Upper lobe of left lung (tissue), 6 donors: ENCODE measurements around the gene TP53I11. TPM values are rescaled to one million over a fixed set of nuclear protein-coding genes. Genes with fewer than 3 reads are reported as not detected.
A peak's percentile ranks its signal among the peaks of the same experiment; 100 is the strongest.

Experiments
- ATAC-seq, 2 donors: fragments of 200-7000 bp; cut with Tn5 transposase; one replicate each; pipeline ENCODE4 v1.9.1; 2022; ENCODE audit warnings: mild to moderate bottlenecking in 2 of 2, moderate library complexity in 2 of 2; ENCODE audit not compliant: low FRiP score in 2 of 2
- DNase-seq, 2 donors: peaks; one replicate each; pipeline ENCODE4 v3.0.0-alpha.2; 2019 to 2020
- H3K27ac ChIP-seq, 4 donors: fragments of 200-600 bp; sonication (generic); one replicate each; pipeline ENCODE4 v1.5.1; 2016 to 2019
- H3K27me3 ChIP-seq, 4 donors: fragments of 200-600 bp; sonication (generic); one replicate each; pipeline ENCODE4 v1.5.1; 2017 to 2019
- H3K36me3 ChIP-seq, 4 donors: fragments of 200-600 bp; sonication (generic); one replicate each; pipeline ENCODE4 v1.5.1; 2016 to 2019
- H3K4me1 ChIP-seq, 4 donors: fragments of 200-600 bp; sonication (generic); one replicate each; pipeline ENCODE4 v1.5.1; 2018 to 2019
- H3K4me3 ChIP-seq, 4 donors: fragments of 200-600 bp; sonication (generic); one replicate each; pipeline ENCODE4 v1.5.1; 2017 to 2019; ENCODE audit warnings: mild to moderate bottlenecking in 2 of 4, moderate library complexity in 1 of 4
- H3K9me3 ChIP-seq, 4 donors: fragments of 200-600 bp; sonication (generic); one replicate each; pipeline ENCODE4 v1.5.1; 2018 to 2019
- EP300 ChIP-seq, 4 donors: sonication (generic); formaldehyde crosslinking; IDR thresholded peaks; one replicate each; pipeline ENCODE4 v1.5.1; 2017; ENCODE audit warnings: antibody characterized with exemption in 4 of 4, control low read depth in 2 of 4
- POLR2A ChIP-seq, 4 donors: fragments of 450-650 bp; IDR thresholded peaks; one replicate each; pipeline ENCODE4 v1.5.1; 2016 to 2017; ENCODE audit warnings: antibody characterized with exemption in 4 of 4, mild to moderate bottlenecking in 2 of 4
- POLR2AphosphoS5 ChIP-seq, 2 donors: sonication (generic); formaldehyde crosslinking; IDR thresholded peaks; one replicate each; pipeline ENCODE4 v1.5.1; 2017; ENCODE audit warnings: antibody characterized with exemption in 2 of 2
- WGBS, 2 donors: methylation state at CpG; one replicate each; pipeline ENCODE4 v1.1.5; 2017 to 2018; 5-methylcytosine and 5-hydroxymethylcytosine counted together
- total RNA-seq, 6 donors: library from RNA; depleted of rRNA in 4 of 6; stranded (reverse); fragments of >200 nt in 4 of 6; gene quantifications; one replicate each; pipeline versions ENCODE4 v1.1.0 to v1.2.1, GENCODE V29; 2016 to 2021
- TF ChIP-seq, protein P1 (sequence below), 6 experiments: fragments of 450-650 bp in 4 of 6; fragments of 200-600 bp in 2 of 6; sonication (generic) in 2 of 6; IDR thresholded peaks; one replicate each; pipeline ENCODE4 v1.5.1; 2016 to 2019; ENCODE audit warnings: antibody characterized with exemption in 6 of 6
- donor health status: DM: no; HTN: no; CAD: no; lungs with moderate emphysema.
- donor health status: DM: no; HTN: yes; CAD: no; lungs with severe emphysema.

The TP53I11 gene
- total RNA-seq, 6 donors from 2014 or later = 55.3 to 127 (median 101) TPM

DNA sequence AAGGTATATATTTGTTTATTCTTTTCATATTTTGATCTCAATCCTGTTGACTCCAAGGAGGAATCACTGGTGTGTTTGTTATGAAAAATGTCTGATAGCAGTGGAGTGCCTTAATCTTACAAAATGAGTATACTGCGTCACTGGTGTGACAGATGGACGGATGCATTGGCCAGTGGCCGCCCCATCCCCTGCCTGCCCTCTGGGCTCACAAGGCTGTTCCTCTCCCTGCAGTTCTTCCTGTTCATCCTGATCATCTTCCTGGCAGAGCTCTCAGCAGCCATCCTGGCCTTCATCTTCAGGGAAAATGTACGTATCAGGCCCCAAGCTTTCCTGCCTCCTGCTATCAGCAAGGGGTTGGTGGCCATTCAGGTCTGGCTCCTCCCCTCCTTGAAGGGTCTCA is 32.9 kb downstream of the TP53I11 start:
- DNase-seq (no peak), ATAC-seq (no peak)
- Histone ChIP-seq H3K27ac (no peak overlapping the region), H3K9me3 (no peaks in the 10 kb centered on the region), H3K36me3 (peaks cover 0 to 7% (median 3%) of the 10 kb centered on the region in 4 donors), H3K27me3 (no peaks in the 10 kb centered on the region), H3K4me1 (no peaks in the 10 kb centered on the region), H3K4me3 (no peak overlapping the region)
- 94 to 97% methylated on average over 4 of the region's 4 CpGs for WGBS, 2 donors
- TF ChIP-seq POLR2AphosphoS5 (IDR thresholded peaks at IDR 0.05) (no peak), EP300 (IDR thresholded peaks at IDR 0.05) (no peak), POLR2A (IDR thresholded peaks at IDR 0.05) (no peak)
- TF ChIP-seq, protein P1, sequence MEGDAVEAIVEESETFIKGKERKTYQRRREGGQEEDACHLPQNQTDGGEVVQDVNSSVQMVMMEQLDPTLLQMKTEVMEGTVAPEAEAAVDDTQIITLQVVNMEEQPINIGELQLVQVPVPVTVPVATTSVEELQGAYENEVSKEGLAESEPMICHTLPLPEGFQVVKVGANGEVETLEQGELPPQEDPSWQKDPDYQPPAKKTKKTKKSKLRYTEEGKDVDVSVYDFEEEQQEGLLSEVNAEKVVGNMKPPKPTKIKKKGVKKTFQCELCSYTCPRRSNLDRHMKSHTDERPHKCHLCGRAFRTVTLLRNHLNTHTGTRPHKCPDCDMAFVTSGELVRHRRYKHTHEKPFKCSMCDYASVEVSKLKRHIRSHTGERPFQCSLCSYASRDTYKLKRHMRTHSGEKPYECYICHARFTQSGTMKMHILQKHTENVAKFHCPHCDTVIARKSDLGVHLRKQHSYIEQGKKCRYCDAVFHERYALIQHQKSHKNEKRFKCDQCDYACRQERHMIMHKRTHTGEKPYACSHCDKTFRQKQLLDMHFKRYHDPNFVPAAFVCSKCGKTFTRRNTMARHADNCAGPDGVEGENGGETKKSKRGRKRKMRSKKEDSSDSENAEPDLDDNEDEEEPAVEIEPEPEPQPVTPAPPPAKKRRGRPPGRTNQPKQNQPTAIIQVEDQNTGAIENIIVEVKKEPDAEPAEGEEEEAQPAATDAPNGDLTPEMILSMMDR (IDR thresholded peaks at IDR 0.05) = no peak

DNA sequence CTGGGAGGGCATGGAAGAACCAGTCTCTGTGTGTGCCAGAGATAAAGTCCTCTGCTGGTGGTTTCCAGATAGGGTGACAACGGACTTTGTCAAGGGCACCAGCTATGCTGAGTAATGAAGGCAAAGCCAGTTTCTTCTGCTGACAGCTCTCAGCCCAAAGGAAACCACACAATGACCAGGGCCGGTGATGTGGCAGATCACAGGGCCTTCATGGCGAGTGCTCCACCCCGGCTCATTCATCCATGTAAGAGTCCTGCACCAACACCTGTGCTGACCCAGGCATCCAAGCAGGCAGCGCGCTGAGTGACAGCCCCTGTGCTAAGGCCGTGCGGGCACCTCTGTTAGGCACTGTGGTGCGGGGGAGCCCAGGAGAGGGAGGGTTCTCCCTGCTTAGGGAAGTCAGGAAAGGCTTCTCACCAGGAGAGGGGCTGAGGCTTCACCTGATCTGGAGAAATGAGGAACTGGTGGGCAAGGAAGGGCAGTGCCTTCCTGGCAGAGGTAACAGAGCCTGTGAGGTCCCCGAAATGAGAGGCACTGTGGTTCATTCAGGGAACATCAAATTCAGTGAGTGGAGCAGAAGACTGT is 33.8 kb downstream of the TP53I11 start:
- ATAC-seq (no peak), DNase-seq (no peak)
- WGBS, 2 donors = 51 to 52% methylated on average over 2 to 10 of the region's 10 CpGs
- H3K27me3 ChIP-seq = no peaks in the 10 kb centered on the region
- H3K4me1 ChIP-seq = peaks cover 0 to 6% (median 1%) of the 10 kb centered on the region in 4 donors
- TF ChIP-seq EP300 (IDR thresholded peaks at IDR 0.05) = no peak
- TF ChIP-seq, protein P1 (IDR thresholded peaks at IDR 0.05) = no peak
- no peak for TF ChIP-seq POLR2AphosphoS5 (IDR thresholded peaks at IDR 0.05)
- no peak for TF ChIP-seq POLR2A (IDR thresholded peaks at IDR 0.05)
- H3K9me3 ChIP-seq = no peaks in the 10 kb centered on the region
- peaks cover 0 to 7% (median 3%) of the 10 kb centered on the region in 4 donors for H3K36me3 ChIP-seq
- no peak overlapping the region for H3K27ac ChIP-seq
- H3K4me3 ChIP-seq = no peak overlapping the region

DNA sequence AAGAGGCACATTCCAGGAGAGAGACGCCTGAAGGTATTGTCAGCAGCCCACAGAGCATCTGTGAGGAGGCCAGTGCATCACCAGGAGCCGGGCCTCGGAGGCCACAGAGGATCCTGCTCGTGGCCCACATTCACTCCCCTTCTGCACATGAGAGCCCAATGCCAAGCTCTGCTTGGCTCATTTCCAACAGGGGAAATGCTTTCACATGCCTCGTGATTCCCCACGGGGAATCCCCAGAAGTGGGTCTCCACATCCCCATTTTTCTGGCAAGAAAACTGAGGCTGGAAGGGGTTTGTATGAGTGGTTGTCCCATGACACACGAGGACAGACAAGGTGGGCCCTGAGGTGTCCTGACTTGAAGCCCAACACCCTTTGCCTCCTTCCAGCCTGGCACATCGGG is 34.4 kb downstream of the TP53I11 start:
- H3K4me3 ChIP-seq = no peak overlapping the region
- H3K27ac ChIP-seq = peak overlapping the region in 1 of 4 donors; percentile 48
- H3K9me3 ChIP-seq = no peaks in the 10 kb centered on the region
- H3K27me3 ChIP-seq = no peaks in the 10 kb centered on the region
- no peak for DNase-seq
- ATAC-seq = no peak
- WGBS, 2 donors = 56 to 76% methylated on average over 3 to 8 of the region's 8 CpGs
- TF ChIP-seq POLR2AphosphoS5 (IDR thresholded peaks at IDR 0.05) = no peak
- no peak for TF ChIP-seq EP300 (IDR thresholded peaks at IDR 0.05)
- TF ChIP-seq POLR2A (IDR thresholded peaks at IDR 0.05) = no peak
- TF ChIP-seq, protein P1 (IDR thresholded peaks at IDR 0.05) = no peak
- peaks cover 3 to 11% (median 6%) of the 10 kb centered on the region in 4 donors for H3K4me1 ChIP-seq
- peaks cover 0 to 7% (median 3%) of the 10 kb centered on the region in 4 donors for H3K36me3 ChIP-seq

DNA sequence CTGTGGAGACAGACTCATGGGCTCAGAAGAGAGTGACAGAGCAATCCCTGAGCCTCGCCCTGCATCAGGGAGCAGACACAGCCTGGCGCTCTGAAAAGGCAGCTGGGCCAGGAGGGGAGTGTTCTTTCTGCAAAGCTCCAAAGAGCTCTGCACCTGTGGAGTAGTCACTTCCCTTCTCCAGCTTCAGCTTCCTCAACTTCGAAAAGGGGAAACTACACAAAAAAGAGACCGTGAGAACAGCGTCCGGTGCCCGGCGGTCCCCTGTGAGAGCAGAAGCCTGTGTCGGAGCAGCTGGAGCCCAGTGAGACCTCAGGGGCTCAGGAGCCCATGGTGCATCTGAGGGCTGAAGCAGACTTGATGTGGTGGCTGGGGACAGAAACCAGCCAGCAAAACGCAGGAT is 35.1 kb downstream of the TP53I11 start:
- 49 to 80% methylated on average over 10 of the region's 10 CpGs for WGBS, 2 donors
- ATAC-seq (no peak), DNase-seq (no peak)

More for the DNA sequence above, 35.1 kb downstream of the TP53I11 start:
- H3K27me3 ChIP-seq = no peaks in the 10 kb centered on the region
- H3K36me3 ChIP-seq = peaks cover 0 to 5% (median under 1%) of the 10 kb centered on the region in 4 donors
- peaks cover 3 to 19% (median 9%) of the 10 kb centered on the region in 4 donors for H3K4me1 ChIP-seq
- H3K9me3 ChIP-seq = no peaks in the 10 kb centered on the region
- TF ChIP-seq POLR2A (IDR thresholded peaks at IDR 0.05) (no peak), POLR2AphosphoS5 (IDR thresholded peaks at IDR 0.05) (no peak), EP300 (IDR thresholded peaks at IDR 0.05) (no peak)
- TF ChIP-seq, protein P1 (IDR thresholded peaks at IDR 0.05) = no peak
- no peak overlapping the region for H3K27ac ChIP-seq
- no peak overlapping the region for H3K4me3 ChIP-seq
